ACC112 (cell line): ENCODE results near the gene CMKLR1.

ENCODE experiments used
- H2AFZ ChIP-seq: fragments of 200-600 bp; sonication (generic); one replicate; pipeline ENCODE4 v1.6.0; 2017; ENCODE audit warnings: antibody characterized with exemption, low read length; ENCODE audit not compliant: unreplicated experiment
- H3K27ac ChIP-seq: fragments of 200-600 bp; sonication (generic); 2 replicates; pipeline ENCODE4 v1.5.1; 2014; ENCODE audit warnings: low read depth, mild to moderate bottlenecking, antibody characterized with exemption, low read length, moderate library complexity
- H3K27me3 ChIP-seq: fragments of 200-600 bp; sonication (generic); 2 replicates; pipeline ENCODE4 v1.6.1; 2014; ENCODE audit warnings: mild to moderate bottlenecking, antibody characterized with exemption, low read length, moderate library complexity, mixed read lengths; ENCODE audit not compliant: insufficient read depth
- H3K36me3 ChIP-seq: fragments of 200-600 bp; sonication (generic); 2 replicates; pipeline ENCODE4 v1.6.1; 2016; ENCODE audit warnings: mild to moderate bottlenecking, antibody characterized with exemption, low read length, moderate library complexity, mixed read lengths; ENCODE audit not compliant: insufficient read depth
- H3K4me1 ChIP-seq: fragments of 200-600 bp; sonication (generic); one replicate; pipeline ENCODE4 v1.6.1; 2016; ENCODE audit warnings: low read length, mixed read lengths; ENCODE audit not compliant: insufficient read depth, unreplicated experiment, control insufficient read depth
- H3K4me3 ChIP-seq: fragments of 200-600 bp; sonication (generic); 2 replicates; pipeline ENCODE4 v1.5.1; 2014; ENCODE audit warnings: mild to moderate bottlenecking, low read depth, low read length
- H3K79me2 ChIP-seq: fragments of 200-600 bp; sonication (generic); one replicate; pipeline ENCODE4 v1.6.0; 2016; ENCODE audit warnings: low read length; ENCODE audit not compliant: control insufficient read depth, unreplicated experiment, insufficient read depth

CMKLR1 gene

GRCh38 chr12:108361606-108362005, 22.5 kb upstream of the CMKLR1 start:
- H3K4me1 ChIP-seq, result peaks cover 24% of the 10 kb centered on the region
- H2AFZ ChIP-seq, result no peak overlapping the region
- no peak overlapping the region for H3K27ac ChIP-seq
- no peak overlapping the region for H3K4me3 ChIP-seq
- no peaks in the 10 kb centered on the region; the same call in 1 of the 2 replicates for H3K27me3 ChIP-seq
- no peaks in the 10 kb centered on the region for H3K36me3 ChIP-seq
- H3K79me2 ChIP-seq, result no peaks in the 10 kb centered on the region

GRCh38 chr12:108360487-108360886, 21.4 kb upstream of the CMKLR1 start:
- Histone ChIP-seq H3K27me3 (no peaks in the 10 kb centered on the region; the same call in 1 of the 2 replicates), H3K4me3 (no peak overlapping the region)

GRCh38 chr12:108360057-108360456, 20.9 kb upstream of the CMKLR1 start:
- Histone ChIP-seq H3K27me3 (no peaks in the 10 kb centered on the region; the same call in 1 of the 2 replicates), H2AFZ (no peak overlapping the region), H3K27ac (no peak overlapping the region), H3K36me3 (no peaks in the 10 kb centered on the region), H3K4me1 (peaks cover 24% of the 10 kb centered on the region), H3K79me2 (no peaks in the 10 kb centered on the region), H3K4me3 (no peak overlapping the region)

More at GRCh38 chr12:108360487-108360886, 21.4 kb upstream of the CMKLR1 start:
- no peak overlapping the region for H2AFZ ChIP-seq
- H3K79me2 ChIP-seq, result no peaks in the 10 kb centered on the region
- no peak overlapping the region for H3K27ac ChIP-seq
- no peaks in the 10 kb centered on the region for H3K36me3 ChIP-seq
- peaks cover 24% of the 10 kb centered on the region for H3K4me1 ChIP-seq

GRCh38 chr12:108358580-108358965, 19.5 kb upstream of the CMKLR1 start:
- H3K4me3 ChIP-seq, result no peak overlapping the region
- no peak overlapping the region for H2AFZ ChIP-seq
- no peaks in the 10 kb centered on the region; the same call in 1 of the 2 replicates for H3K27me3 ChIP-seq
- peaks cover 24% of the 10 kb centered on the region for H3K4me1 ChIP-seq
- no peaks in the 10 kb centered on the region for H3K79me2 ChIP-seq
- H3K36me3 ChIP-seq, result no peaks in the 10 kb centered on the region
- no peak overlapping the region for H3K27ac ChIP-seq

GRCh38 chr12:108357834-108358579, 18.9 kb upstream of the CMKLR1 start:
- no peak overlapping the region for H3K27ac ChIP-seq
- H3K4me3 ChIP-seq, result no peak overlapping the region
- H3K36me3 ChIP-seq, result no peaks in the 10 kb centered on the region
- H2AFZ ChIP-seq, result no peak overlapping the region
- peaks cover 24% of the 10 kb centered on the region for H3K4me1 ChIP-seq
- no peaks in the 10 kb centered on the region for H3K79me2 ChIP-seq
- H3K27me3 ChIP-seq, result no peaks in the 10 kb centered on the region; the same call in 1 of the 2 replicates

- no peaks in the 10 kb centered on the region; the same call in 1 of the 2 replicates for H3K27me3 ChIP-seq
- peaks cover 24% of the 10 kb centered on the region for H3K4me1 ChIP-seq
- no peaks in the 10 kb centered on the region for H3K79me2 ChIP-seq
- no peaks in the 10 kb centered on the region for H3K36me3 ChIP-seq
- no peak overlapping the region for H3K27ac ChIP-seq
- no peak overlapping the region for H2AFZ ChIP-seq
- H3K4me3 ChIP-seq, result no peak overlapping the region
Measured at GRCh38 chr12:108356835-108357806, 18.0 kb upstream of the CMKLR1 start.

GRCh38 chr12:108355069-108355468, 16.0 kb upstream of the CMKLR1 start:
- Histone ChIP-seq H3K4me3 (no peak overlapping the region), H3K79me2 (no peaks in the 10 kb centered on the region), H3K4me1 (peaks cover 11% of the 10 kb centered on the region), H3K27ac (no peak overlapping the region), H3K36me3 (no peaks in the 10 kb centered on the region), H2AFZ (no peak overlapping the region), H3K27me3 (no peaks in the 10 kb centered on the region; the same call in 1 of the 2 replicates)

- H2AFZ ChIP-seq, result no peak overlapping the region
- H3K4me3 ChIP-seq, result no peak overlapping the region
- H3K27ac ChIP-seq, result no peak overlapping the region
- H3K27me3 ChIP-seq, result no peaks in the 10 kb centered on the region
- peaks cover 5% of the 10 kb centered on the region for H3K4me1 ChIP-seq
- H3K36me3 ChIP-seq, result no peaks in the 10 kb centered on the region
- no peaks in the 10 kb centered on the region for H3K79me2 ChIP-seq
Measured at GRCh38 chr12:108352591-108352990, 13.5 kb upstream of the CMKLR1 start.

GRCh38 chr12:108350511-108350910, 11.4 kb upstream of the CMKLR1 start:
- Histone ChIP-seq H3K27ac (no peak overlapping the region), H3K27me3 (no peaks in the 10 kb centered on the region), H2AFZ (no peak overlapping the region), H3K4me3 (no peak overlapping the region), H3K36me3 (no peaks in the 10 kb centered on the region), H3K79me2 (no peaks in the 10 kb centered on the region), H3K4me1 (peaks cover 5% of the 10 kb centered on the region)

- H3K4me1 ChIP-seq, result peaks cover 5% of the 10 kb centered on the region
- H3K27me3 ChIP-seq, result no peaks in the 10 kb centered on the region
- peak overlapping the region; percentile 46 for H3K27ac ChIP-seq
Measured at GRCh38 chr12:108349278-108349688, 10.2 kb upstream of the CMKLR1 start.

More at GRCh38 chr12:108349278-108349688, 10.2 kb upstream of the CMKLR1 start:
- no peaks in the 10 kb centered on the region for H3K79me2 ChIP-seq
- peak overlapping the region; percentile 21 for H2AFZ ChIP-seq
- no peaks in the 10 kb centered on the region for H3K36me3 ChIP-seq
- no peak overlapping the region for H3K4me3 ChIP-seq
